Right renal pelvis (tissue), 4 donors: ENCODE data around the gene CKLF. TPM values are rescaled to one million over a fixed set of nuclear protein-coding genes. Genes with fewer than 3 reads are reported as not detected.
"Not testable (repeated sequence)": the region's sequence is repeated elsewhere in the genome, so short reads cannot be mapped to it uniquely, and the experiment has no call there.

Experiments used
- DNase-seq, 4 donors: peaks; one replicate each; pipeline ENCODE4 v3.0.0-alpha.2; 2013; ENCODE audit warnings: low read depth in 4 of 4, low spot score in 3 of 4, missing footprints in 1 of 4
- polyA plus RNA-seq, 4 donors: library from polyadenylated mRNA; unstranded; fragments of 120-200 nt; gene quantifications; one replicate each; pipeline ENCODE4 v1.2.1, GENCODE V29; 2013; ENCODE audit not compliant: insufficient read length in 4 of 4

Gene CKLF
- polyA plus RNA-seq, 4 donors = 34.2 to 42.5 (median 35.8) TPM

DNA sequence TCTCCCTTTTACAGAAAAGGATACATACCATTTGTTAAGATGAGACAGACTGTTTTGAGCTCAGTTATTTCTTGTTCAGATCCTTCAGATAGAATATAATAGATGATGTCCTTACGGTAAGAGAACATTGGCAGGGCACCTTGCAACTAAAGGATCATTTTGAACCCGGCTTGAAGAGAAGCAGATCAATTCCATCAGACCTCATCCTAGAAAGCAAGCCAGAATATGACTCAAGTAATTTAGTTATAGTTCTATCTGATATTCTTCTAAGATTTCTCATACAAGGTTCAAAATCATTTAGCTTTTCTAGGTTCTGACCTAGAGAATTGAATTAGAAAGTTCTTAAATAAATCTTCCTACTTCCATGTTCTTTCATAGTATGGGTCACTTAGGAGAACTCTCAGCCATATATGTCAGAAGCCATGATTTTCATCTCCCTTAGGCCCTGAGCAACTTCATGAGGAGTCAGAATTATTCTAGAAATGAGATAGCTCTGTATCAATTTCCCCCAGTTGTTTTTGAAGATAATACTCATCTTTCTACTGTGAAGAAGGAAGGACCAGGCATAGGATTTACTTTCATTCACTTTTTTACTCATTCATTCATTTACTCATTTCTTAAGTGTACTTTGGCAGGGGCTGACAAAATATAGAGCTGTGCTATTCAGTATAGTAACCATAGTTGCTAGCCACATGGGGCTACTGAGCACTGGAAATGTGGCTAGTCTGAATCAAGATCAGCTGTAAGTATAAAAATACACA, 11.4 kb downstream of the CKLF start:
- no peak for DNase-seq

DNA sequence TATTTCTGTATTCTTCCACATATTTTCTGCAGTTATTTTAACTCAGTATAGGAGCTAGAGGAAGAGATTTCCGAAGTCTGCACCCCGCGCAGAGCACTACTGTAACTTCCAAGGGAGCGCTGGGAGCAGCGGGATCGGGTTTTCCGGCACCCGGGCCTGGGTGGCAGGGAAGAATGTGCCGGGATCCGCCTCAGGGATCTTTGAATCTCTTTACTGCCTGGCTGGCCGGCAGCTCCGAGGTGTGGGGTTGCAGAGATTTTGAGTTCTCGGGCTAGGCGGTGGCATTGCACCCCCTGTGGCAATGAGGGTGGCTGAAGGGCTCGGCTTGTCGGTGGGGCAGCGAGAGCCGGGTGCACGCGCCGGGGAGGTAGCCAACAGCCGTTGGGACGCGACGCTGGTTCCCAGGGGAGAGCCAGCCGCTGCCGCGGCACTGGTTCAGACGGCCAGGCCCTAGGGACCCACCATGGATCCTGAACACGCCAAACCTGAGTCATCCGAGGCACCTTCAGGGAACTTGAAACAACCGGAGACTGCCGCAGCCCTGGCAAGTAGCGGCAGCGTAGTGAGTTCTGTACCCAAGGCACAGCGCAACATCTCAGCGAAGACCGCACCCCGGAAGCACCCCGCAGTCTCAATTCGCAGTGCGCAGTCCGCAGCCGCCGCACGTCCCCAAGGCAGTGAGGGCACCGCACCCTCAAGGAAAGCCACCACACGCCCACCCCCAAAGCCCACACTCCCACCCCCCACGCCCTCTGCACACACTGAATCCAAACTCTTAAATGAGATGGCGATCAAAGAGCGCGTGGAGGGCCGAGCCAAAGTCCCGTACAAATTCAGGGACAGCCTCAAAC, 13.9 kb downstream of the CKLF start, which contains the start of gene CMTM1:
CMTM1 (plus strand) TSS at position 389 of the 851 bp plus-strand sequence; CDS start at position 464, 75 bp downstream.
- DNase-seq = no peak

- not testable (repeated sequence) for DNase-seq
Measured at GRCh38 chr16:66567270-66567669, 14.9 kb downstream of the CKLF start.

- DNase-seq = no peak
Measured at GRCh38 chr16:66568355-66568754, 16.0 kb downstream of the CKLF start.

GRCh38 chr16:66569131-66569530, 16.8 kb downstream of the CKLF start:
- DNase-seq = no peak

GRCh38 chr16:66569827-66570405, 17.5 kb downstream of the CKLF start:
- DNase-seq = no peak

- no peak for DNase-seq
Measured at GRCh38 chr16:66572356-66572755, 20.0 kb downstream of the CKLF start.

GRCh38 chr16:66574081-66574480, 21.7 kb downstream of the CKLF start:
- no peak for DNase-seq

GRCh38 chr16:66574531-66574930, 22.2 kb downstream of the CKLF start:
- DNase-seq = no peak

DNA sequence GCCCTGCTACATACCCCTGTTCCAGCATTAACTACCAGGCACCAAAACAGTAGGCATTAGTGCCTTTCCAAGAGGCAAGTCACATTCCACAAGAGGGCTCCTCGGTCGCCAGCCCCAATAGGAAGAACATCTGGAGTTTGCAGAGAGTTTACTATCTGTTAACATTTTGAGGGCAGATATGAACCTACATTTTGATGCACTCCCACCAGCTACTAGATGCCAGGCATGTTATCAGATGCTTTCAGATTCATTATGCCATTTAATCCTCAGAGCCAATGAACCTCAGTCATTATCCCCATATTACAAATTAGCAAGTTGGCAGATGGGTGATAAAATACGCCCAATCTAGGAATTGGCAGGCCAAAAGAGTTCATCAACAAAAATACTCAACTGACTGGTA, 22.7 kb downstream of the CKLF start:
- no peak for DNase-seq

GRCh38 chr16:66576296-66576695, 23.9 kb downstream of the CKLF start:
- DNase-seq = no peak

DNA sequence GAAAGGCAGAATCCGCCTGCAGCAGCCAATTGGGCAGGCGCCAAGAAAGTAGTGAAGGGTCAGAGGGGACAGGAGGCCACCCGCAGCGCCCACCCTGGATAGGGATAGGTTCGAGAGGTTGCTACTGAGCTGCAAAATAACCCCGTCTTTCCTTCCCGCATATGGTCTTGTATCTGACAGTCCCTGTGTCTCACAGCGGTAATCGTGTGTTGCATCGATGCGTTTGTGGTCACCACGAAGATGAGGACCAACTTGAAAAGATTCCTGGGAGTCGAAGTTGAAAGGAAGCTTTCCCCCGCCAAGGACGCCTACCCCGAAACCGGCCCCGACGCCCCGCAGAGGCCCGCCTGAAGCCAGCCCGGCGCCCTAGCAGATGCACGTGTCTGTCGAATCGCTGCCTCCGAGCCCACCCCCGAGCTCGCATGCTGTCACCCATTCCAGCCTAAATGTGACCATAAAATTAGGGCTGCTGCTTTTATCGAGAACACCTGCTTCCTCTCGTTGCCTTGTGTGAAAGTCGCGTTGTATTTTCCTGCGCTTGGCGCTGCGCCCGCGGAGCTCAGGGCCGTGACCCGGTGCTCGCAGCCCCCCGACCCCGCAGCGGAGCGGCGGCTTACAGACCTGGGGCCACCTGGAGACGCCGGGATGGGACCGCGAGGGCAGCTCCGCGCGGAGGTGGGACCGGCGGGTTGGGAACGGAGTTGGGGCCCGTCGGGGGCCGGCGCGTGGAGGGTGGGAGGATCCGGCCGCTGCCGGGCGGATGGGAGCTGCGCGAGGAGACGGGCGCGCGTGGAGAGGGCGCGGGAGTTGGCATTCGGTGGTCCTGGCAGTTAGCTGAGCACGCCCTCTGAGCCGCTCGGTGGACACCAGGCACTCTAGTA, 26.5 kb downstream of the CKLF start, which contains the start of gene CMTM2:
CMTM2 (plus strand) TSS at position 813 of the 881 bp plus-strand sequence. CDS start 145 bp downstream, outside the sequence.
- DNase-seq = peak in 1 of 4 donors; percentile 28

DNA sequence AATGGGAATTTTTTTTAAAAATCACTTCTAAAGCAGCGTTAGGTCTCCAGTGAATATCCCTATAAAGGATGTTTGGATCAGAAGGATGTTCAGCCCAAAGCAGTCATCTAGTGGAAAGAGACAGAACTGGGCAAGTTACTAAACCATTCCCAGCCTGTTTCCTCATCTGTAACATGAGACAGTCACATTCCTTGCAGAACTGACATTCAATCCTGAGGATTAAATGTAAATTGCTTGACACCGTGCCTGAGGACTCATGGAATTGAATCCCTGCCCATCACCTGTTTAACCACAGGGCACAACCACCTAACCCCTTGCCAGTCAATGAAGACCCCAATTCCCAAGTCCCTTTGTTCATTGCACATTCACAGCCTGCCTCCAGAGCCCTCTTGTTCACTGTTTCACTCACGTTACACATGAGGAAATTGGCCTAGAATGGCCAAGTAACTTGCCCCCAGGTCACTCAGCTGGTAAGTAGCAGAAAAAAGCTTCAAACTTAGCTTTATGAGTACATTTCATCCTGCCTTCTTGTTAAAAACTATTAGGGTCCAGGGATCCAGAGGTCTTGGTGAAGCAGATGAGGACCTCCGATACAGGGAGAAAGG, 28.3 kb downstream of the CKLF start:
- no peak for DNase-seq

DNA sequence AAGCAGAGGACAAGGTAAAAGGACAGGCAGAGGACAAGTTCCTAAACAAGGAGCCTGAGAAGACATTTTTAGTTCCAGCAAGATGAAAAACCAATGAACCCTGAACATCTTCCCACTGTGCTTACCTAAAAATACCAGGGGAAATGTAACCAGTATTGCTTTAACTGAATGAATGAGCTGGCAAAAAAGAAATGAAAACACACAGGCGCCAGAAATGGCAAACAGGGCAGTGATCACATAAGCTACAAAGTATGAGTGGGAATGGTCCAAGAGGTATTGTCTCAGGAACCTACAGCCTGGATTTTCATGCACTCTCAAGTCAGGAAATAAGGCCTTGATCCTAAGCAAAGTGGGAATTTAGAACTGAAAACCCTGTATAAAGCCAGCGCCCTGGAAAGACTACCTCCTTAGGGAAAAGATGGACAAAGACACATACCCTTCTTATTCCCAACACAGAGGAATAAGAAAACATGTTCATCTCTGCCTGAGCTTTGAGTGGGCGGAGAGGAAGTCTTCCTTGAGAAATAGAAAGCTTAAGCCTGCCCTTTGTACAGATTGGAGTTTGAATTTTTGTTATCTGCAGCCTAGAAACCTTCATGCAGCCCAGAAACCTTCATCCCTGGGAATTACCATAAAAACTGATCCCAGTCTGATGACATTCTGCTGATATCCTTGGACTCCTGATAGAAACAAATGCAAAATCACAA, 29.0 kb downstream of the CKLF start:
- DNase-seq = no peak

- DNase-seq = no peak
Measured at GRCh38 chr16:66585481-66586239, 33.3 kb downstream of the CKLF start.

DNA sequence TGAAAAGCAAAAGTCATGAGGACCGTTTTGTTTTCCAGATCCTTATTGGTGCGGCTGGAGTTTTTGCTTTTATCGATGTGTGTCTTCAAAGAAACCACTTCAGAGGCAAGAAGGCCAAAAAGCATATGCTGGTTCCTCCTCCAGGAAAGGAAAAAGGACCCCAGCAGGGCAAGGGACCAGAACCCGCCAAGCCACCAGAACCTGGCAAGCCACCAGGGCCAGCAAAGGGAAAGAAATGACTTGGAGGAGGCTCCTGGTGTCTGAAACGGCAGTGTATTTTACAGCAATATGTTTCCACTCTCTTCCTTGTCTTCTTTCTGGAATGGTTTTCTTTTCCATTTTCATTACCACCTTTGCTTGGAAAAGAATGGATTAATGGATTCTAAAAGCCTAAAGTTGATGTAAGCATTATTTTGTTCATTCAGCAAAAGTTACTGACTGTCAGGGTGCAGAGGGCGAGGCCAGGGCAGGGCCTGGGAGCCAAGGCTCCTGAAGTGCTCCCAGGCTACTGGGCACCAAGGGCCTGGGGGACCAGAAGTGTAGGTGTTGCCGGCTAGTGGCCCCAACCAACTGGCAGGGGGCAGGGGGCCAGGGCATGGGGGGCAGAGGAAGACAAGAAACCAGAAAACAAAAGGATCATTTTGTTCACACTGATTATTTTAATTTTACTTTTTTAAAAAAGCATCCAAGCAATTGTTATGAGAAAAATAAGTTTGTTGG, 35.7 kb downstream of the CKLF start:
- DNase-seq = no peak

DNA sequence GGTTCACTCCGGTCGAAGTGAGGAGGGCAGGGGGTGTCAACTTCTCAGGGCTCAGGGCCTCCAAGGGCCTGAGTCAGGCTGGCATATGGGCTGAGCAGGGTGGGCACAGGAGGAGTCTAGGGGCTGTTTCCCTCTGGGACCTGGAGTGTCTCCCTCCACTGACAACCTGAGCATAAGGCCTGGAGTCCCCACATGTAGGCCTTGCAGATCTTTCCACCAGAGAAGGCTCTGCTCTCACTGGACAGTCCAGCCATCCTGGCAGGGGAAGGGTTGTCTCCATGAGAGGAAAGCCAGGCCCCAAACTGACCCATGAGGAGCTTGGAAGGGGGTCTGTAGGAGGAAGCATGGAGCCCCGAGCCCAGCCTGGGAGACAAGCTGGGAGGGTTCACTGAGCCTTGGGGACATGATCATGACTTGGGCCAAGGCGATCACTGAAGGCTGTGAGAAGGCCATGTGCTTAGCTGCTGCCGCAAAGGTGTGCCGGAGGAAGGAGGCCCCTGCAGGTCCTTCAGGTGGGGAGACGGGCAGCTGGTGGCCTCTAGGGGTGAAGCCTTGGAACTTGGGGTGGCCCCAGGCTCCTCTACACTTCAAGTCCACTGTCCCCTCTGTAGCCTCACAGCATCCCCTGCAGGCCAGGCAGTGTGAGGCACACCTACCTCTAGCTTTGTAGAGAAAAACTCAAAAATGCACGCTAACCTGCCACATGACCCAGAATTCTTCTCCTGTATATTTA, 36.8 kb downstream of the CKLF start:
- DNase-seq = no peak
